ENCODE measurements around the gene DNER.

DNER gene

DNA sequence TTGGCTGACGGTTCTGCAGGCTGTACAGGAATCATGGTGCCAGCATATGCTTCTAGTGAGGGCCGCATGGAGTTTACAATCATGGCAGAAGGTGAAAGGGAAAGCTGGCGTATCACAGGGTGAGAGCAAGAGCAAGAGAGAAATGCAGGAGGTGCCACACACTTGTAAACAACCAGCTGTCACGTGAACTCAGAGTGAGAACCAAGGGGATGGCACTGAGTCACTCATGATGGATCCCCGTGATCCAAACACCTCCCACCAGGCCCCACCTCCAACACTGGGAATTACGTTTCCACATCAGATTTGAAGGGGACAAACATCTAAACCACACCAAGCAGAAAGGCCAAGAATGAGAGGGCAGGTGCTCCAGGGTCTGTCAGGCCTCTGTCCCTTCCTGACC is 258.3 kb downstream of the DNER start:
- no peak overlapping the region for H3K4me3 ChIP-seq (ENCODE audit: low read depth, low read length)
- TF ChIP-seq CTCF (IDR thresholded peaks at IDR 0.05; ENCODE audit: borderline replicate concordance, insufficient read depth, low read depth, low read length), result no peak

DNA sequence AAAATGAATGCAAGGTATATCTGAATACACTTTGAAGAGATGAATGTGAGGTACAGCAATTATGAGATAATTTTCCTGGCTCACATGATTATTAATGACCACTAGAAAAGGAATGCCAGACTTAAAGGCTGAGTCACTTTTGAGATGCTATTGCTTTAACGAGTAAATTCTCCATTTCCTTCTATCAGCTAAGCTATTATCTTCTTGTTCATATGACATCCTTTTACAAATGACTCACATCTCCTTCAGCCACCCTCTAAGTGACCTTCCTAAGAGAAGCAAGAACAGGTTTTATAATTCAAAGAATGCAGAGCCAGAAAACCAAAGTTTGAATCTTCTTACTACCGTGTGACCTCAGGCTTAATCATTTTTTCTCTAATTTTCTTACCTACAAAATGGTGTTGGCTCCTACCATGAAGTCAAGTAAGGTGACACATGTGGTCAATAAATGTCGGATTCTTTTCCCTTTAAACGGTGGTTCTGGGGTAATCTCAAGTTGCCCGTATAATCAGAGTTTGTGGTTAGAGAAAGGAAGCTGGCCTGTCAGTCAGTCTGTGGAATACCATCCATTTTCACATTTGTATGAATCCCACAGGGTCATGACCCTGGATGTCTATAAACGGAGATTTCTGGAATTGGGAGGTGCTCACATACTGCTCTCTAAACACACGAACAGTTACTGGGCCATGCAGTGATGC is 259.3 kb downstream of the DNER start:
- no peak overlapping the region for H3K4me3 ChIP-seq (ENCODE audit: low read depth, low read length)
- TF ChIP-seq CTCF (IDR thresholded peaks at IDR 0.05; ENCODE audit: borderline replicate concordance, insufficient read depth, low read depth, low read length), result no peak

DNA sequence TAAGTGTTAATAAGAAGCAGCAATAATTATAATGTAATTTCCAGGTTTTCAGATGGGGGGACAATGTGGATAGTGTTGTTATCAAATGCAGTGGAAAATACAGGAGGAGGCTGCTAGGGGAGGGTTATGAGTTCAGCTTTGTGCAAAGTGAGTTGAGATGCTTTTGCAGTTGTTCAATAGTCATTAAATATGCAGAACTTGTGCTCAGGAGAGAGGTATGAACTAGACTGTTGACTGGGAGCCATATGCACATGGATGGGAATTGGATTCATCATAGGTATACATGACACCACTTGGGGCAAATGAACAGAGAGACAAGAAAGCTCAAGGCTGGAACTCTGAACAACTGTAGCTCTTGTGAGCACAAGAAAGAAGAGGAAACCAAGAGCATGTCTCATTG is 261.1 kb downstream of the DNER start:
- no peak overlapping the region for H3K4me3 ChIP-seq (ENCODE audit: low read depth, low read length)
- no peak for TF ChIP-seq CTCF (IDR thresholded peaks at IDR 0.05; ENCODE audit: borderline replicate concordance, insufficient read depth, low read depth, low read length)

DNA sequence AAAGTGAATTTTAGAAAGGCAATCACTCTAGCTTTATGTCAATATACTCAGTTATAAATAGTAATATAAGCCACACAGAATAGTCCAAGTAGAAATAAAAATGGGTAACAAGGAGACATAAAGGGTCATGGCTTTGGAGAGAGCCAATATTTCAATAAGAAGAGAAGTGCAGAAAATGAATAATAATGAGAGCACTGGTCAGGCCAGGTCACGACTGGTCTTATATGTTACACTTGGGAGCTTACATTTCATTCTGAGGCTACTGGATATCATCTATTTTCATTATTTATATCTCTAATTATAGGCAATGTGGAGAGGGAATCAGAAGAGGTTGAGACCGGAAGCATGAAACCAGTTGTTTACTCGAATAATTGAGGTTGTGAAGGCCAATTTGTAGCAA is 262.5 kb downstream of the DNER start:
- no peak overlapping the region for H3K4me3 ChIP-seq (ENCODE audit: low read depth, low read length)
- no peak for TF ChIP-seq CTCF (IDR thresholded peaks at IDR 0.05; ENCODE audit: borderline replicate concordance, insufficient read depth, low read depth, low read length)

DNA sequence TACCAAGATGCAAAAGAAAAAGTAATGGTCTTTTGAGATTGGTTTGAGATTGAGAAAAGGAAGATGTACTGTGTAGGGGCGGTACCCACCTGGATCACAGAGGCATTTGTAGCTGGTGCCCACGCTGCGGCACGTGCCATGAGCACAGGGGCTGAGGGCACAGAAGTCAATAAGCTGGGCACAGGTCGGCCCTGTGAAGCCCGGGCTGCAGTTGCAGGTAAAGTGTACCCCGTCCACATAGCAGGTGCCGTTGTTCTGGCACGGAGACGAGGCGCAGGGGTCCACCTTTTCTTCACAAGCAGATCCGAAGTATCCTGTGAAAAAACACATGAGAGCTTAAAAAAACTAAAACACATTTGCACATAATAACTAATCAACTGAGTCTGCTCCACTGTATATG is 267.1 kb downstream of the DNER start:
- no peak for TF ChIP-seq CTCF (IDR thresholded peaks at IDR 0.05; ENCODE audit: borderline replicate concordance, insufficient read depth, low read depth, low read length)

DNA sequence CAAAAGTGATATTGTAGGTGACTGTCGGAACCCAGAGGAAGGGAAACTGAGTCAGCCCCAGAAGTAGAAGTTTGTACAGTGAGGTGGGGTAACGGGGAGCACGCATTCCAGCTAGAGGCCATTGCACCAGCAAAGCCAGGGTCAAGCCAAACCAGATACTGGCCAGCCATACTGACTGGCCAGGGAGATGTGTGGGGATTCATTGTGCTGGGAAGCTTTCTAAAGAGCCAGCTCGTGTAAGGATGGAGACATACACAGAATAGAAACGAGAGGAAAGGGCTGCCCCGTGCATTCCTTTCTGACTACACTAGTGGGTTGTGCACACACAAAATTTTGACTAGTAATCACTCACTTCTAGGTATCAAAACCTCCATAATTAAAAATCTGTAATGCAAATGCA is 268.0 kb downstream of the DNER start:
- TF ChIP-seq CTCF (IDR thresholded peaks at IDR 0.05; ENCODE audit: borderline replicate concordance, insufficient read depth, low read depth, low read length), result no peak

More for the DNA sequence above, 267.1 kb downstream of the DNER start:
- H3K4me3 ChIP-seq (ENCODE audit: low read depth, low read length), result no peak overlapping the region

GRCh38 chr2:229445501-229446211 is 268.7 kb downstream of the DNER start:
- no peak for TF ChIP-seq CTCF (IDR thresholded peaks at IDR 0.05; ENCODE audit: borderline replicate concordance, insufficient read depth, low read depth, low read length)
- no peak overlapping the region for H3K4me3 ChIP-seq (ENCODE audit: low read depth, low read length)

More for the DNA sequence above, 268.0 kb downstream of the DNER start:
- H3K4me3 ChIP-seq (ENCODE audit: low read depth, low read length), result no peak overlapping the region
